Muscle of back (tissue), 11 donors: ENCODE measurements around the gene RREB1. TPM values are rescaled to one million over a fixed set of nuclear protein-coding genes. Genes with fewer than 3 reads are reported as not detected.
A peak's percentile ranks its signal among the peaks of the same experiment; 100 is the strongest.

Experiments
- DNase-seq, 3 donors: peaks; one replicate each; pipeline versions ENCODE4 v3.0.0 to v3.0.0-alpha.2; 2013
- polyA plus RNA-seq, 10 donors: library from polyadenylated mRNA; unstranded; fragments of 120-200 nt; gene quantifications; one replicate each; pipeline ENCODE4 v1.2.1, GENCODE V29; 2013; ENCODE audit not compliant: insufficient read length in 10 of 10

RREB1 gene
- polyA plus RNA-seq, 10 donors, result 15.1 to 22.1 (median 17.5) TPM

- peak; percentile 82 to 88 (median 84) for DNase-seq
These were observed 109.3 kb downstream of the RREB1 start for GRCh38 chr6:7216941-7217621.

- DNase-seq, result no peak
These were observed 110.7 kb downstream of the RREB1 start for GRCh38 chr6:7218406-7218988.

GRCh38 chr6:7219310-7219709, 111.5 kb downstream of the RREB1 start:
- DNase-seq, result no peak

GRCh38 chr6:7222197-7222596, 114.4 kb downstream of the RREB1 start:
- DNase-seq, result no peak

- DNase-seq, result no peak
These were observed 117.0 kb downstream of the RREB1 start for GRCh38 chr6:7224731-7225130.

GRCh38 chr6:7228662-7229375, 121.1 kb downstream of the RREB1 start:
- DNase-seq, result no peak

- no peak for DNase-seq
These were observed 121.9 kb downstream of the RREB1 start for GRCh38 chr6:7229376-7230326.

GRCh38 chr6:7230327-7230691, 122.5 kb downstream of the RREB1 start:
- DNase-seq, result no peak

- no peak for DNase-seq
These were observed 123.4 kb downstream of the RREB1 start for GRCh38 chr6:7230956-7231713.

- no peak for DNase-seq
These were observed 124.6 kb downstream of the RREB1 start for GRCh38 chr6:7232351-7232750.

GRCh38 chr6:7234547-7234946, 126.8 kb downstream of the RREB1 start:
- no peak for DNase-seq

- DNase-seq, result no peak
These were observed 128.0 kb downstream of the RREB1 start for GRCh38 chr6:7235712-7236305.

GRCh38 chr6:7236306-7237209, 128.8 kb downstream of the RREB1 start:
- no peak for DNase-seq

GRCh38 chr6:7237653-7238188, 130.0 kb downstream of the RREB1 start:
- DNase-seq, result no peak

GRCh38 chr6:7238526-7238899, 130.8 kb downstream of the RREB1 start:
- DNase-seq, result no peak

- peak in 2 of 3 donors; percentile 50 to 62 for DNase-seq
These were observed 131.3 kb downstream of the RREB1 start for GRCh38 chr6:7238900-7239589.

GRCh38 chr6:7239590-7239948, 131.8 kb downstream of the RREB1 start:
- no peak for DNase-seq

GRCh38 chr6:7240351-7240750, 132.6 kb downstream of the RREB1 start:
- no peak for DNase-seq

GRCh38 chr6:7241160-7241559, 133.4 kb downstream of the RREB1 start:
- no peak for DNase-seq
